H1 (cell line): ENCODE results near the gene ADCYAP1. TPM values are rescaled to one million over a fixed set of nuclear protein-coding genes. Genes with fewer than 3 reads are reported as not detected.

Source experiments
- CTCF ChIA-PET: fragments of 300-600 bp; sonication (Branson Sonifier 250); formaldehyde crosslinking; loops from one replicate; lab custom pipeline; 2021; ENCODE audit not compliant: partially characterized antibody; lab: Charles Lee
- POLR2A ChIA-PET: fragments of 300-600 bp; sonication (Branson Sonifier 250); formaldehyde crosslinking; loops from one replicate; lab custom pipeline; 2021; ENCODE audit warnings: inconsistent platforms; ENCODE audit not compliant: partially characterized antibody; lab: Charles Lee
- DNase-seq, 2 experiments: peaks; one replicate each; pipeline versions ENCODE4 v3.0.0 to v3.0.0-alpha.2; 2010 to 2022; ENCODE audit warnings: low spot score in 2 of 2, low read depth in 1 of 2, mixed read lengths in 1 of 2
- FAIRE-seq: peaks from 2 replicates; lab custom pipeline; 2011; peaks lifted over from hg19 to GRCh38; lab: Jason Lieb, UNC
- H2AFZ ChIP-seq: 2 replicates; pipeline ENCODE4 v1.8.1; 2012; ENCODE audit warnings: low read length, inconsistent platforms
- H2AK5ac ChIP-seq: 2 replicates; pipeline ENCODE4 v1.6.1; 2013; ENCODE audit warnings: low read depth, low read length
- H2BK120ac ChIP-seq: replicated peaks from 2 replicates; pipeline ENCODE3; 2013; ENCODE audit warnings: low read depth, low read length, inconsistent platforms
- H2BK12ac ChIP-seq: 2 replicates; pipeline ENCODE4 v1.6.1; 2013; ENCODE audit warnings: low read depth, low read length
- H2BK15ac ChIP-seq: 2 replicates; pipeline ENCODE4 v1.6.1; 2013; ENCODE audit warnings: low read length
- H2BK20ac ChIP-seq: 2 replicates; pipeline ENCODE4 v1.6.1; 2013; ENCODE audit warnings: low read length
- H2BK5ac ChIP-seq: 2 replicates; pipeline ENCODE4 v1.6.1; 2013; ENCODE audit warnings: low read depth, low read length
- H3K14ac ChIP-seq: 2 replicates; pipeline ENCODE4 v1.6.1; 2013; ENCODE audit warnings: inconsistent platforms; ENCODE audit not compliant: insufficient read length
- H3K18ac ChIP-seq: 2 replicates; pipeline ENCODE4 v1.6.1; 2013; ENCODE audit warnings: low read length; ENCODE audit errors: extremely low read depth
- H3K23ac ChIP-seq: 2 replicates; pipeline ENCODE4 v1.6.1; 2013; ENCODE audit warnings: inconsistent platforms; ENCODE audit not compliant: insufficient read length
- H3K23me2 ChIP-seq: 2 replicates; pipeline ENCODE4 v1.6.1; 2013; ENCODE audit warnings: low read depth, low read length
- H3K27ac ChIP-seq: 2 replicates; pipeline ENCODE4 v1.6.1; 2011; ENCODE audit warnings: low read depth, low read length, inconsistent platforms
- H3K27me3 ChIP-seq, 4 experiments: replicated peaks in 1 of 4; 1 replicate in 1 of 4; 2 replicates in 3 of 4; pipeline versions ENCODE4 v1.6.1 to v1.8.1; 2011 to 2013; ENCODE audit warnings: low read length in 3 of 4, mild to moderate bottlenecking in 3 of 4, inconsistent platforms in 2 of 4, mixed read lengths in 2 of 4, moderate library complexity in 1 of 4; ENCODE audit not compliant: control insufficient read depth in 3 of 4, insufficient read depth in 3 of 4; ENCODE audit errors: extremely low read depth in 1 of 4
- H3K36me3 ChIP-seq, 4 experiments: 2 replicates each; pipeline versions ENCODE4 v1.6.1 to v1.8.1; 2011 to 2013; ENCODE audit warnings: mild to moderate bottlenecking in 4 of 4, low read length in 3 of 4, moderate library complexity in 2 of 4, control low read depth in 1 of 4, inconsistent platforms in 1 of 4; ENCODE audit not compliant: insufficient read depth in 4 of 4, control insufficient read depth in 2 of 4
- H3K4ac ChIP-seq: replicated peaks from 2 replicates; pipeline ENCODE3; 2013; ENCODE audit warnings: low read length, low read depth, mixed read lengths, inconsistent platforms; ENCODE audit not compliant: insufficient read length
- H3K4me1 ChIP-seq, 4 experiments: replicated peaks in 1 of 4; 1 replicate in 1 of 4; 2 replicates in 3 of 4; pipeline versions ENCODE4 v1.6.1 to v1.8.1; 2011 to 2013; ENCODE audit warnings: low read length in 3 of 4, inconsistent platforms in 2 of 4, mixed read lengths in 1 of 4; ENCODE audit not compliant: insufficient read depth in 4 of 4, control insufficient read depth in 3 of 4
- H3K4me2 ChIP-seq, 2 experiments: 2 replicates each; pipeline versions ENCODE4 v1.6.1 to v1.8.1; 2011 to 2013; ENCODE audit warnings: low read depth in 2 of 2, low read length in 2 of 2, control low read depth in 1 of 2, inconsistent platforms in 1 of 2, mild to moderate bottlenecking in 1 of 2; ENCODE audit not compliant: insufficient read depth in 1 of 2
- H3K4me3 ChIP-seq, 4 experiments: fragments of 200-600, 300-600 bp in 1 of 4; sonication (generic), shearing (Covaris generic), sonication (Bioruptor Twin) in 1 of 4; 2 replicates each; pipeline versions ENCODE4 v1.5.1 to v1.8.1; 2011 to 2016; ENCODE audit warnings: low read length in 4 of 4, low read depth in 3 of 4, control low read depth in 2 of 4, inconsistent platforms in 2 of 4, mild to moderate bottlenecking in 2 of 4, mixed read lengths in 1 of 4, moderate library complexity in 1 of 4; ENCODE audit not compliant: insufficient read depth in 2 of 4; ENCODE audit errors: extremely low read depth in 1 of 4
- H3K56ac ChIP-seq: replicated peaks from 2 replicates; pipeline ENCODE3; 2013; ENCODE audit warnings: low read depth, mild to moderate bottlenecking, mixed read lengths, low read length, inconsistent platforms; ENCODE audit not compliant: insufficient read length
- H3K79me1 ChIP-seq: 2 replicates; pipeline ENCODE4 v1.6.1; 2013; ENCODE audit warnings: low read depth, low read length, control low read depth
- H3K79me2 ChIP-seq, 2 experiments: 2 replicates each; pipeline versions ENCODE4 v1.6.1 to v1.8.1; 2012 to 2013; ENCODE audit warnings: low read length in 2 of 2, mild to moderate bottlenecking in 2 of 2, inconsistent platforms in 1 of 2; ENCODE audit not compliant: insufficient read depth in 2 of 2, control insufficient read depth in 1 of 2
- H3K9ac ChIP-seq, 4 experiments: replicated peaks in 1 of 4; 1 replicate in 1 of 4; 2 replicates in 3 of 4; pipeline versions ENCODE4 v1.6.1 to v1.8.1; 2011 to 2013; ENCODE audit warnings: low read depth in 3 of 4, low read length in 3 of 4, control low read depth in 2 of 4, mild to moderate bottlenecking in 2 of 4, moderate library complexity in 2 of 4, inconsistent platforms in 1 of 4; ENCODE audit errors: extremely low read depth in 1 of 4
- H3K9me3 ChIP-seq, 2 experiments: 2 replicates each; pipeline versions ENCODE4 v1.6.1 to v1.8.1; 2012 to 2013; ENCODE audit warnings: mild to moderate bottlenecking in 2 of 2, moderate library complexity in 2 of 2, control low read depth in 1 of 2, inconsistent platforms in 1 of 2, low read depth in 1 of 2, low read length in 1 of 2, mixed read lengths in 1 of 2; ENCODE audit not compliant: insufficient read depth in 2 of 2
- H4K20me1 ChIP-seq, 2 experiments: replicated peaks in 1 of 2; 2 replicates each; pipeline versions ENCODE3 to v1.8.1; 2011 to 2013; ENCODE audit warnings: inconsistent platforms in 2 of 2, low read length in 2 of 2, mild to moderate bottlenecking in 1 of 2; ENCODE audit not compliant: insufficient read depth in 2 of 2, control insufficient read depth in 1 of 2
- H4K5ac ChIP-seq: 2 replicates; pipeline ENCODE4 v1.6.1; 2013; ENCODE audit warnings: low read length, low read depth, mixed read lengths, inconsistent platforms; ENCODE audit not compliant: insufficient read length
- H4K8ac ChIP-seq: 2 replicates; pipeline ENCODE4 v1.8.0; 2013; ENCODE audit warnings: mild to moderate bottlenecking, moderate library complexity, low read length, inconsistent platforms; ENCODE audit not compliant: insufficient read depth; ENCODE audit errors: extremely low read depth
- H4K91ac ChIP-seq: replicated peaks from 2 replicates; pipeline ENCODE3; 2013; ENCODE audit warnings: low read length, mixed read lengths, inconsistent platforms; ENCODE audit not compliant: insufficient read length
- PHF8 ChIP-seq: fragments of 200-600 bp; sonication (generic); conservative IDR thresholded peaks from 2 replicates; pipeline ENCODE4 v1.7.1; 2012; ENCODE audit warnings: low read depth, mild to moderate bottlenecking, inconsistent platforms, low read length, moderate library complexity
- RXRA ChIP-seq: IDR thresholded peaks from 2 replicates; pipeline ENCODE4 v1.6.1; 2011; ENCODE audit warnings: low read depth, mild to moderate bottlenecking, low read length, moderate library complexity; ENCODE audit not compliant: insufficient read depth
- WGBS, 2 experiments: shearing (Covaris generic) in 1 of 2; methylation state at CpG; one replicate each; pipeline versions ENCODE4 v1.1.6 to v1.1.7; 2013 to 2015; ENCODE audit warnings: low lambda C conversion rate in 2 of 2, mixed read lengths in 2 of 2, inconsistent platforms in 1 of 2, low coverage in 1 of 2, missing lambda C conversion rate in 1 of 2; ENCODE audit not compliant: insufficient replicate concordance in 2 of 2, insufficient coverage in 1 of 2, insufficient read length in 1 of 2; ENCODE audit errors: extremely low coverage in 1 of 2, missing lambda C conversion rate in 1 of 2; 5-methylcytosine and 5-hydroxymethylcytosine counted together
- polyA plus RNA-seq, 7 experiments: library from polyadenylated mRNA; depleted of rRNA in 3 of 7; stranded (reverse) in 5 of 7; unstranded in 2 of 7; fragments of >200 nt in 5 of 7; fragments of 200-250 nt in 2 of 7; gene quantifications; 1 replicate in 5 of 7; 2 replicates in 1 of 7; 4 replicates in 1 of 7; pipeline versions ENCODE4 v1.2.1 to v1.2.3, GENCODE V29; 2011 to 2013; ENCODE audit warnings: missing spikeins in 2 of 7, mixed read lengths in 2 of 7
- total RNA-seq: library from RNA; stranded (reverse); fragmentation: NEBNext Ultra II Directional; extraction: Animal tissue kit (Norgen Biotek cat#: 25700); gene quantifications from 2 replicates; pipeline ENCODE4 v1.2.1, GENCODE V29; 2021

Gene ADCYAP1
- total and polyA plus RNA-seq, 2 of the 8 experiments (the other 6 are each of a cell fraction or from before 2014, with no cell fraction given) = 0.02 TPM; not detected in 1

DNA sequence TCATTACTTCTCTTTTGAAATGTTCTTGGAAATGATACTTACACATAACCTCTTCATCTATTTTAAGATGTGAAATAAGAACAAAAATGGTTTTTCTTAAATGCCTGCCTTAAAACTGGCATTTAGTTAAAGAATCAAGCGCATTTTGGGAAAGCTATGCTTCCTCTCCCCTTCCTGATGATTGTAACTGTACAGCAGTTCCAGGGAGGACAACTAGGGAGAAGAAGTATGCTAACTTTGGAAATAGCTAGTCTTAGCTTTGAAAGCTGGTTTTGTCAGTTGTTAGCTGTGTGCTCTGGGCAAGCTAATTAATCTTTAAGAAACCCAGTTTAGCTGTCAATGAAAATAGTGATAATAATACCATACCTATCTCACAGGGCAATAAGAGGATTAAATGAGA, 8.4 kb upstream of the ADCYAP1 start:
- Histone ChIP-seq H4K5ac (no peak overlapping the region), H2BK20ac (no peak overlapping the region), H4K8ac (no peak overlapping the region), H3K18ac (no peak overlapping the region), H2BK120ac (no peak overlapping the region), H3K9ac (no peak overlapping the region), H3K36me3 (no peaks in the 10 kb centered on the region), H3K27me3 (peaks cover under 1 to 6% (median 1%) of the 10 kb centered on the region in 4 experiments; a peak in 5 of 7 replicates), H3K4me1 (no peaks in the 10 kb centered on the region), H2BK5ac (no peak overlapping the region), H2BK12ac (no peak overlapping the region), H2BK15ac (no peak overlapping the region), H3K14ac (no peak overlapping the region), H2AK5ac (no peak overlapping the region), H4K91ac (no peak overlapping the region), H3K79me1 (no peaks in the 10 kb centered on the region), H3K4me2 (no peak overlapping the region), H2AFZ (no peak overlapping the region), H3K23me2 (no peaks in the 10 kb centered on the region), H3K79me2 (no peaks in the 10 kb centered on the region), H3K4me3 (no peak overlapping the region), H3K23ac (no peak overlapping the region), H3K9me3 (no peaks in the 10 kb centered on the region), H3K27ac (no peak overlapping the region), H4K20me1 (no peaks in the 10 kb centered on the region), H3K4ac (no peak overlapping the region), H3K56ac (no peak overlapping the region)
- DNase-seq = no peak
- ChIA-PET POLR2A (no interaction called here), CTCF (interaction anchor here (1.0 to 1.2 kb wide), 2 partner anchors 9 to 272 kb away, joined by 4 to 5 read pairs; partner anchors contain the start of gene ADCYAP1)
- 89% methylated on average over 1 of the region's 1 CpG; no CpG with 5 or more reads in 1 of the 2 experiments for WGBS, 2 experiments
- TF ChIP-seq RXRA = no peak
- TF ChIP-seq PHF8 = no peak
- no peak for FAIRE-seq
